ENCODE data around the gene TOP3B.

GRCh38 chr22:21995660-21996059, 13.1 kb upstream of the TOP3B start:
- TF ChIP-seq EP300 (conservative IDR thresholded peaks at IDR 0.05; ENCODE audit: poor library complexity, severe bottlenecking) = no peak
- TF ChIP-seq EZH2 (IDR thresholded peaks at IDR 0.05; ENCODE audit: borderline replicate concordance, insufficient read depth, low read length, poor library complexity, severe bottlenecking) = no peak
- no peak for TF ChIP-seq CTCF (IDR thresholded peaks at IDR 0.05; ENCODE audit: poor library complexity, severe bottlenecking)
- no peak for TF ChIP-seq POLR2AphosphoS5 (IDR thresholded peaks at IDR 0.05)
- no peak for TF ChIP-seq RAD21 (conservative IDR thresholded peaks at IDR 0.05)
- no peak for TF ChIP-seq TAF1 (IDR thresholded peaks at IDR 0.05; ENCODE audit: low read depth)
- no peak for TF ChIP-seq MXI1 (conservative IDR thresholded peaks at IDR 0.05; ENCODE audit: poor library complexity, severe bottlenecking)
- no peak for TF ChIP-seq REST (IDR thresholded peaks at IDR 0.05; ENCODE audit: borderline replicate concordance)

All from neural cell (in vitro differentiated cells).